HG03521 (cell line): ENCODE data around the gene GBP7.

Experiments
- ATAC-seq: cut with Tn5 transposase; IDR thresholded peaks from one replicate; pipeline ENCODE4 v1.9.1; 2021; ENCODE audit warnings: mild to moderate bottlenecking, moderate library complexity; ENCODE audit not compliant: unreplicated experiment

The GBP7 gene

GRCh38 chr1:89121641-89122040 lies 54.2 kb downstream of the GBP7 start:
- no peak for ATAC-seq

- ATAC-seq: no peak
Measured at GRCh38 chr1:89114662-89115061, 61.1 kb downstream of the GBP7 start.

GRCh38 chr1:89112871-89113613 lies 62.8 kb downstream of the GBP7 start:
- ATAC-seq: no peak

- ATAC-seq: no peak
Measured at GRCh38 chr1:89104687-89105086, 71.1 kb downstream of the GBP7 start.

GRCh38 chr1:89104147-89104546 lies 71.7 kb downstream of the GBP7 start:
- ATAC-seq: no peak

GRCh38 chr1:89102021-89102420 lies 73.8 kb downstream of the GBP7 start:
- no peak for ATAC-seq

- no peak for ATAC-seq
Measured at GRCh38 chr1:89100412-89100811, 75.4 kb downstream of the GBP7 start.

GRCh38 chr1:89098857-89099256 lies 76.9 kb downstream of the GBP7 start:
- ATAC-seq: no peak

- ATAC-seq: no peak
Measured at GRCh38 chr1:89095737-89096136, 80.1 kb downstream of the GBP7 start.

GRCh38 chr1:89089962-89090361 lies 85.8 kb downstream of the GBP7 start:
- no peak for ATAC-seq

- no peak for ATAC-seq
Measured at GRCh38 chr1:89088572-89088971, 87.2 kb downstream of the GBP7 start.

GRCh38 chr1:89087241-89087640 lies 88.6 kb downstream of the GBP7 start:
- no peak for ATAC-seq

GRCh38 chr1:89085781-89086180 lies 90.0 kb downstream of the GBP7 start:
- ATAC-seq: peak; percentile 46
